Loucy (cell line): ENCODE data around the gene NEK3.
"Not testable (repeated sequence)": the region's sequence is repeated elsewhere in the genome, so short reads cannot be mapped to it uniquely, and the experiment has no call there.

Experiments
- EZH2phosphoT487 ChIP-seq: fragments of 200-600 bp; IDR thresholded peaks from 2 replicates; pipeline ENCODE4 v1.6.1; 2018; ENCODE audit warnings: antibody characterized with exemption, mild to moderate bottlenecking, moderate library complexity, borderline replicate concordance
- TF ChIP-seq, protein P1 (sequence below): fragments of 200-600 bp; sonication (generic); conservative IDR thresholded peaks from 2 replicates; pipeline ENCODE4 v1.5.1; 2014; ENCODE audit warnings: mild to moderate bottlenecking, antibody characterized with exemption, low read length

DNA sequence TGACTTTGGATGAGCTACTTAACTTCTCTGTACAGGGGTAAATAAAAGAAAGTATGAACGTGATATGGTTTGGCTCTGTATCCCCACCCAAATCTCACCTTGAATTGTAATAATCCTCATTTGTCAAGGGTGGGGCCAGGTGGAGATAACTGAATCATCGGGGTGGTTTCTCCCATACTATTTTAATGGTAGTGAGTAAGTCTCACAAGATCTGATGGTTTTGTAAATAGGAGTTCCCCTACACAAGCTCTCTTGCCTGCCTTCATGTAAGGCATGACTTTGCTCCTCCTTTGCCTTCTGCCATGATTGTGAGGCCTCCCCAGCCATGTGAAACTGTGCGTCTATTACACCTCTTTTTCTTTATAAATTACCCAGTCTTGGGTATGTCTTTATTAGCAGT, 74.4 kb downstream of the NEK3 start:
- TF ChIP-seq, protein P1, sequence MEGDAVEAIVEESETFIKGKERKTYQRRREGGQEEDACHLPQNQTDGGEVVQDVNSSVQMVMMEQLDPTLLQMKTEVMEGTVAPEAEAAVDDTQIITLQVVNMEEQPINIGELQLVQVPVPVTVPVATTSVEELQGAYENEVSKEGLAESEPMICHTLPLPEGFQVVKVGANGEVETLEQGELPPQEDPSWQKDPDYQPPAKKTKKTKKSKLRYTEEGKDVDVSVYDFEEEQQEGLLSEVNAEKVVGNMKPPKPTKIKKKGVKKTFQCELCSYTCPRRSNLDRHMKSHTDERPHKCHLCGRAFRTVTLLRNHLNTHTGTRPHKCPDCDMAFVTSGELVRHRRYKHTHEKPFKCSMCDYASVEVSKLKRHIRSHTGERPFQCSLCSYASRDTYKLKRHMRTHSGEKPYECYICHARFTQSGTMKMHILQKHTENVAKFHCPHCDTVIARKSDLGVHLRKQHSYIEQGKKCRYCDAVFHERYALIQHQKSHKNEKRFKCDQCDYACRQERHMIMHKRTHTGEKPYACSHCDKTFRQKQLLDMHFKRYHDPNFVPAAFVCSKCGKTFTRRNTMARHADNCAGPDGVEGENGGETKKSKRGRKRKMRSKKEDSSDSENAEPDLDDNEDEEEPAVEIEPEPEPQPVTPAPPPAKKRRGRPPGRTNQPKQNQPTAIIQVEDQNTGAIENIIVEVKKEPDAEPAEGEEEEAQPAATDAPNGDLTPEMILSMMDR: not testable (repeated sequence)
- TF ChIP-seq EZH2phosphoT487: not testable (repeated sequence)
